Right renal cortex interstitium (tissue), 3 donors: Measurements from ENCODE around the gene NTM. TPM values are rescaled to one million over a fixed set of nuclear protein-coding genes. Genes with fewer than 3 reads are reported as not detected.

ENCODE experiments used
- DNase-seq, 3 donors: peaks; one replicate each; pipeline ENCODE4 v3.0.0-alpha.2; 2013; ENCODE audit warnings: low read depth in 3 of 3, low spot score in 2 of 3
- polyA plus RNA-seq, 3 donors: library from polyadenylated mRNA; unstranded; fragments of 120-200 nt; gene quantifications; one replicate each; pipeline ENCODE4 v1.2.1, GENCODE V29; 2013; ENCODE audit not compliant: insufficient read length in 3 of 3

The NTM gene
- polyA plus RNA-seq, 3 donors, result 30.5 to 43.6 (median 35.7) TPM

GRCh38 chr11:131924001-131924400 lies 553.6 kb downstream of the NTM start:
- no peak for DNase-seq

GRCh38 chr11:131924457-131925201 lies 554.2 kb downstream of the NTM start:
- peak in 1 of 3 donors; percentile 56 for DNase-seq

- DNase-seq, result no peak
Measured at GRCh38 chr11:131925829-131926228, 555.4 kb downstream of the NTM start.

GRCh38 chr11:131928992-131929391 lies 558.6 kb downstream of the NTM start:
- DNase-seq, result no peak

- no peak for DNase-seq
Measured at GRCh38 chr11:131932584-131933325, 562.3 kb downstream of the NTM start.

GRCh38 chr11:131934006-131934405 lies 563.6 kb downstream of the NTM start:
- no peak for DNase-seq

- no peak for DNase-seq
Measured at GRCh38 chr11:131938351-131938751, 567.9 kb downstream of the NTM start.

- DNase-seq, result no peak
Measured at GRCh38 chr11:131940126-131940525, 569.7 kb downstream of the NTM start.

GRCh38 chr11:131942878-131943277 lies 572.5 kb downstream of the NTM start:
- no peak for DNase-seq

GRCh38 chr11:131943295-131943694 lies 572.9 kb downstream of the NTM start:
- DNase-seq, result no peak

- no peak for DNase-seq
Measured at GRCh38 chr11:131944736-131945135, 574.3 kb downstream of the NTM start.

GRCh38 chr11:131945706-131946105 lies 575.3 kb downstream of the NTM start:
- DNase-seq, result no peak

GRCh38 chr11:131947511-131947910 lies 577.1 kb downstream of the NTM start:
- DNase-seq, result no peak

- no peak for DNase-seq
Measured at GRCh38 chr11:131951121-131951520, 580.7 kb downstream of the NTM start.

GRCh38 chr11:131954146-131954545 lies 583.7 kb downstream of the NTM start:
- no peak for DNase-seq

- no peak for DNase-seq
Measured at GRCh38 chr11:131955904-131956303, 585.5 kb downstream of the NTM start.

- no peak for DNase-seq
Measured at GRCh38 chr11:131957201-131957600, 586.8 kb downstream of the NTM start.

- no peak for DNase-seq
Measured at GRCh38 chr11:131957875-131958274, 587.5 kb downstream of the NTM start.

- DNase-seq, result no peak
Measured at GRCh38 chr11:131962818-131963217, 592.4 kb downstream of the NTM start.

GRCh38 chr11:131964698-131965483 lies 594.5 kb downstream of the NTM start:
- DNase-seq, result no peak

- no peak for DNase-seq
Measured at GRCh38 chr11:131965504-131965903, 595.1 kb downstream of the NTM start.
